ENCODE data around the gene SLC39A10. TPM values are rescaled to one million over a fixed set of nuclear protein-coding genes. Genes with fewer than 3 reads are reported as not detected.

The SLC39A10 gene
- total RNA-seq, 6 donors from 2014 or later: 4.3 to 29.0 (median 13.9) TPM

DNA sequence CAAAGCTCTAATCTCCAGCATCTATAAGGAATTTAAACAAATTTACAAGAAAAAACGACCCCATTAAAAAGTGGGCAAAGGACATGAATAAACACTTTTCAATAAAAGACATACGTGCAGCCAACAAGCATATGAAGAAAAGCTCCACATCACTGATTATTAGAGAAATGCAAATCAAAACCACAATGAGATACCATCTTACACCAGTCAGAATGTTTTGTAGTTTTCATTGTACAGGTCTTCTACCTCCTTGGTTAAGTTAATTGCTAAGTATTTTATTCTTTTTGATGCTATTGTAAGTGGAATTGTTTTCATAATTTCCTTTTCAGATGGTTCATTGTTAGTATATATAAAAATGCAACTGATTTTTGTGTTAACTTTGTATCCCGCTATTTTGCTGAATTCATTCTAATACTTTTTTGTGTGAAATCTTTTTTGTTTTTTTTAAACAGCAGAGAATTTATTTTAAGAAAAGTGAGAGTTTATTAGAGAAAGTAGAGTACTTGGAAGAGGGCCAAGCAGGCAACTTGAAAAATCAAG, 40.7 kb downstream of the SLC39A10 start:
- ATAC-seq (ENCODE audit: low FRiP score in 2 of 2) (no peak), DNase-seq (no peak)
- Histone ChIP-seq H3K36me3 (no peaks in the 10 kb centered on the region), H3K27me3 (no peaks in the 10 kb centered on the region), H3K27ac (no peak overlapping the region), H3K4me1 (no peaks in the 10 kb centered on the region), H3K9me3 (peaks cover 0 to 12% (median 9%) of the 10 kb centered on the region in 4 donors), H3K4me3 (no peak overlapping the region)
- 78% methylated on average over 3 of the region's 3 CpGs for WGBS, 2 donors
- TF ChIP-seq, protein P1, sequence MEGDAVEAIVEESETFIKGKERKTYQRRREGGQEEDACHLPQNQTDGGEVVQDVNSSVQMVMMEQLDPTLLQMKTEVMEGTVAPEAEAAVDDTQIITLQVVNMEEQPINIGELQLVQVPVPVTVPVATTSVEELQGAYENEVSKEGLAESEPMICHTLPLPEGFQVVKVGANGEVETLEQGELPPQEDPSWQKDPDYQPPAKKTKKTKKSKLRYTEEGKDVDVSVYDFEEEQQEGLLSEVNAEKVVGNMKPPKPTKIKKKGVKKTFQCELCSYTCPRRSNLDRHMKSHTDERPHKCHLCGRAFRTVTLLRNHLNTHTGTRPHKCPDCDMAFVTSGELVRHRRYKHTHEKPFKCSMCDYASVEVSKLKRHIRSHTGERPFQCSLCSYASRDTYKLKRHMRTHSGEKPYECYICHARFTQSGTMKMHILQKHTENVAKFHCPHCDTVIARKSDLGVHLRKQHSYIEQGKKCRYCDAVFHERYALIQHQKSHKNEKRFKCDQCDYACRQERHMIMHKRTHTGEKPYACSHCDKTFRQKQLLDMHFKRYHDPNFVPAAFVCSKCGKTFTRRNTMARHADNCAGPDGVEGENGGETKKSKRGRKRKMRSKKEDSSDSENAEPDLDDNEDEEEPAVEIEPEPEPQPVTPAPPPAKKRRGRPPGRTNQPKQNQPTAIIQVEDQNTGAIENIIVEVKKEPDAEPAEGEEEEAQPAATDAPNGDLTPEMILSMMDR (IDR thresholded peaks at IDR 0.05): no peak
- TF ChIP-seq POLR2A (IDR thresholded peaks at IDR 0.05) (no peak), POLR2AphosphoS5 (IDR thresholded peaks at IDR 0.05) (no peak), EP300 (IDR thresholded peaks at IDR 0.05) (no peak)

DNA sequence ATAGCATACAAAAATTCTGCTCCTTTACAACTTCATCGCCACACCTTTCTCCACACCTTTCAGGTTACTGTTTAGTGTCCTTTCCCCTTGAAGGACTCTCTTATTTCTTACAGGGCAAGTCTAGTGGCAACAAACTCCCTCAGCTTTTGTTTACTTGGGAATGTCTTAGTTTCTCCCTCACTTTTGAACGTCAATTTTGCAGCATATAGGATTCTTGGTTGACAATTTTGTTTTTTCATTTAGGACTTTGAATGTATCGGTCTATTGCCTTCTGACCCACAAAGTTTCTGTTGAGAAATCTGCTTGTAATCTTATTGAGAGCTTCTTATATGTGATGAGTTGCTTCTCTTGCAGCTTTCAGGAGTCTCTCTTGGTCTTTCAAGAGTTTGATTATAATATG, 43.5 kb downstream of the SLC39A10 start:
- DNase-seq (no peak), ATAC-seq (ENCODE audit: low FRiP score in 2 of 2) (no peak)
- H3K27me3 ChIP-seq: no peaks in the 10 kb centered on the region
- TF ChIP-seq, protein P1 (IDR thresholded peaks at IDR 0.05): no peak
- TF ChIP-seq POLR2A (IDR thresholded peaks at IDR 0.05): no peak
- no peak for TF ChIP-seq POLR2AphosphoS5 (IDR thresholded peaks at IDR 0.05)
- TF ChIP-seq EP300 (IDR thresholded peaks at IDR 0.05): no peak
- H3K36me3 ChIP-seq: no peaks in the 10 kb centered on the region
- H3K27ac ChIP-seq: no peak overlapping the region
- peaks cover 0 to 12% (median 9%) of the 10 kb centered on the region in 4 donors for H3K9me3 ChIP-seq
- no peak overlapping the region for H3K4me3 ChIP-seq
- WGBS, 2 donors: 81 to 94% methylated on average over 3 of the region's 3 CpGs
- no peaks in the 10 kb centered on the region for H3K4me1 ChIP-seq

DNA sequence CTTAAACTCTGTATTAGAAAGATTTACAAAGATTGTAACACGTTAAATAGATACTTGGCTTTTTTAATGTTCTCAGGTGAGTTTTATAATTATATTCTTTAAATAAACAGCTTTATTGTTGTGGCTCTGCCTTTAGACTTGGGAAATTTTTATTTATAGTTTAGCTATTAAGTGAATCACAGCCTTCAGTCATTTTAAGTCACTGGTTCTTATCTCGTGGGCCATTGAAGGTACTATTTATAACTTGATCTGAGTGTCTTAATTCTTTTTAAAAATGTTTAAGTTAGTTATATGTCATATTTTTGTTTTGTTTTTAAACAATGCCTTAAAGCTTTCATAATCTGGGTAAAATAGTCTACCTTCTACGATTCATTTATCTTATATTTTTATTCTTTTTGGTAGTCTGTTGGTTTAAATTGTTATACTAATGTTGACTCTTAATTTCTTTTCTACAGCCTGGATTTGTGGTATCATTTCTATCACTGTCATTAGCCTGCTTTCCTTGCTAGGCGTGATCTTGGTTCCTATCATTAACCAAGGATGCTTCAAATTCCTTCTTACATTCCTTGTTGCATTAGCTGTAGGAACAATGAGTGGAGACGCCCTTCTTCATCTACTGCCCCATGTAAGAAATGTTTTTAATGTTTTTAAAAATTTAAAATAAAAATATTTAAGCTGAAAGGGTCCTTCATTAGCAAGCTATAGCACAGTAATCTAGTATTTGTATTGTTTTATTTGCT, 49.3 kb downstream of the SLC39A10 start:
- H3K4me3 ChIP-seq: no peak overlapping the region
- no peaks in the 10 kb centered on the region for H3K27me3 ChIP-seq
- peaks cover 0 to 7% (median 2%) of the 10 kb centered on the region in 4 donors for H3K36me3 ChIP-seq
- H3K4me1 ChIP-seq: no peaks in the 10 kb centered on the region
- 87 to 90% methylated on average over 5 of the region's 5 CpGs for WGBS, 2 donors
- ATAC-seq (ENCODE audit: low FRiP score in 2 of 2): no peak
- no peak for DNase-seq
- no peak overlapping the region for H3K27ac ChIP-seq
- H3K9me3 ChIP-seq: no peaks in the 10 kb centered on the region
- TF ChIP-seq POLR2A (IDR thresholded peaks at IDR 0.05) (no peak), POLR2AphosphoS5 (IDR thresholded peaks at IDR 0.05) (no peak), EP300 (IDR thresholded peaks at IDR 0.05) (no peak)
- TF ChIP-seq, protein P1 (IDR thresholded peaks at IDR 0.05): no peak

DNA sequence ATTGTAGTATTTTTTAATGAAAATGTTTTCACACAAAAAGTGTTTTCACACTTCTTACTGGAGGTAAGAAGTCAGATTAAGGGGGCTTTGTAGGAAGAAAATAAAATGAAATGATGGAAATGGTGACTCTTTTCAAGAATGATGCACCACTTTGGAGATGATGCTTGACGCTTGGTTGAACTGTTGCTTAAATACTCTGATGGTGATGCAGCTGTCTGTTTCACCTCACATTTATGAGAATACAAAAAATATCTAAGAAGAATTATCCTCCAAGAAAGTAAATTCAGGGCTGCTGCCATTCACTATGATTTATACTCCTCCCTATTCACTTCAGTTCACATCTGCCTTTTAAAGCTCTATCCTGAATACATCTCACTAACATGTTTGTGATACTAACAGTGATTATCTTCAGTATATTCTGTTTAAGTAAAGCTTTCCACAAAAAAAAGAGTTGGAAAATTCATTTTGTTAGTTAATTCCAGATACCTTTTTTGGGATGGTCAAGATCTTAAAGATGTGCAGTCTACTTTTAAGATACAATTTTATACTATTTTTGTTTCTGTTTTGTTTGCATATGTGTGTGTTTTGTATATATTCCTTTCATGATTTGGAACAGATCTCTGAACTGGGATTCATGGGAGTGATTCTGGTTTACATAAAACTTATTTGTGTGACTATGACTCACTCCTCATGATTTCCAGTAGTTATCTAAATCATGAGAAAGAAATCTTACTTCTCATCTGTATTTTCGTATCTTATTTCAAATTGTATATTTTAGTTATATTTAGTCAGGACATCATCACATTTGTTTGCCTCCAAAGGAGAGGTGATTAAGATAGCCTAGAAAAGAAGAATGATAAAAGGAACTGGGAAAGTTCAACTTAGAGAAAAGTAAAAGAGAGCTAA, 53.1 kb downstream of the SLC39A10 start:
- ATAC-seq (ENCODE audit: low FRiP score in 2 of 2) (no peak), DNase-seq (no peak)
- Histone ChIP-seq H3K9me3 (no peaks in the 10 kb centered on the region), H3K4me1 (no peaks in the 10 kb centered on the region), H3K27me3 (no peaks in the 10 kb centered on the region), H3K27ac (no peak overlapping the region), H3K4me3 (no peak overlapping the region), H3K36me3 (peaks cover 0 to 24% (median 12%) of the 10 kb centered on the region in 4 donors)
- TF ChIP-seq POLR2A (IDR thresholded peaks at IDR 0.05): no peak
- no peak for TF ChIP-seq EP300 (IDR thresholded peaks at IDR 0.05)
- TF ChIP-seq, protein P1 (IDR thresholded peaks at IDR 0.05): no peak
- WGBS, 2 donors: 82% methylated on average over 2 of the region's 2 CpGs
